CD4-positive, alpha-beta T cell treated with Interleukin-15 for 1 hour (primary cell): ENCODE data around the gene CMPK1.

Experiments
- DNase-seq: peaks from one replicate; pipeline ENCODE4 v3.0.0-alpha.2; 2020

CMPK1 gene

DNA sequence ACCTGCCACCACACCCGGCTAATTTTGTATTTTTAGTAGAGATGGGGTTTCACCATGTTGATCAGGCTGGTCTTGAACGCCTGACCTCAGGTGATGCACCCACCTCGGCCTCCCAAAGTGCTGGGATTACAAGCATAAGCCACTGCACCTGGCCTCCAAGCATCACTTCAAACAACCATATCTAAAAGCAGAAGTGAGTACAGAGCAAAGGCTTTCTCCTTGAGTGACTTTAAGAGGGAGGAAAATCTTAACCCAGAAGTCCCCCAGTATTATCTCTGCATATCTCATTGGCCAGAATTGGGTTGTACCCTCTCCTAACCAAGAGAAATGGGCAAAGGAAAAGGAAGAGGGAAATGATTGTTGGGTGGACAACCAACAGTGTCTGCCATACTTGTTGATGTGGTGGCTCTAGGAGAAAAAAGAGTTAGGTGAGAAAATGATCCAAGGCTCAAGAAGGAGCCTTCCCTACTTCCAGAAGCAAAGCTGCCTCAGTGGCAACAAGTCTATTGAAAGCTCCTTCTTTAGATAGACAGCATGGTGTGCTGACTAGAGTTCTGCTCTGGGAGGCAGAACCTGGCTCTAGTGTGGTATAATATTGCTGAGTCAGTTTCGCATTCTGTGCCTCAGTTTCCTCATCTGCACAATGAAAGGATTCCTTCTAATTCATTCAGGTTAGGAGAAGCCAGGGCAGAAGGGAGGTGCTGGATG, 65.7 kb downstream of the CMPK1 start:
- no peak for DNase-seq

DNA sequence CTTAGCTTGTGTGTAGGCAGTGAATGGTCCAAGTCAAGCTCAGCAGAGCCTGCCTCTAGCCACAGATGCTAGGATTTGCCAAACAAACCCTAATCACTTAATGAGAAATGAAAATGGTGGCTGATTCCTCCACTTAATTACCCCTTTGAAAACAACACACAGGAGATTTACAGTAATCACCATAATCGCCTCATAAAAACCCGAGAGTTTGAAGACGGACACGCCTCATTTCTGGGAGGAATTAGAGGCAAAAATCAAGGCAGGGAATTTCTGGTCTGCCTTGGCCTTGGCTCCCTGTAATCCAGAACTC, 66.2 kb downstream of the CMPK1 start:
- DNase-seq, result no peak

DNA sequence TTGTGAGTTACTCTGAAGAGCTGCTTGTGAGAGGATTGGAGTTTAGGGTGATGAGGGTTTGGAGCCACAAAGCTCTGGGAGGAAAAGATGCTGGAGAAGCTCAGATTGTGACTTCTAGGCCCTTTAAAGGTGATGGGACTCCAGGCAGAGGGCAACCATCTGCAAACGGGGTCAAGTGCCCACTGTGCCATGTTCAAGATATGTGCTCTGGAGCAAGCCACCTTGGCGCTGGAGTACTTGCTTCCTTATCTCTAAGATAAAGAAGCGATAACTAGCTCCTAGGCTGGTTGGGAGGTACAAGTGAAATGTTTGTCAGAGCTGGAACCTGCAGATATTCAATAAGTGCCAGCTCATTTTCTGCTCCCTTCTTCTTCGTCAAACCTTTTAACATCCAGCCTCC, 68.2 kb downstream of the CMPK1 start:
- no peak for DNase-seq

DNA sequence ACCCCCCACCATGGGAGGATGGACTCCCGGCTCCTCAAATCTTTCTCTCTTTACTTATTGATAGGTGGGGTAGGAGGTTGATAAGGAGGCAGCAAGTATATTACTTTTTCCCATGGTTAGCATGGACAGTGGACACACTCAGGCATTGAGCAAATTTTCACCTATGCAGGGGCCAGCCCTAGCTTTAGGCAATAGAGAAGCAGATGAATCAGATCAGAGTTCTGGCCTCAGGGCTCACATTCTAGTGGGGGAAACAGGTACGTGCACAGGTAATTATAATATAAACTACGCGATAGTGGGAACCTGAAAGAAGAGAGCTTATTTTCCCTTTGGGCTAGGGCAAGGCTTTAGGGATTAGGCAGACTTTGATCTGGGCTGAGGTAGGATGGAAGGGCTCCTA, 69.0 kb downstream of the CMPK1 start:
- no peak for DNase-seq

DNA sequence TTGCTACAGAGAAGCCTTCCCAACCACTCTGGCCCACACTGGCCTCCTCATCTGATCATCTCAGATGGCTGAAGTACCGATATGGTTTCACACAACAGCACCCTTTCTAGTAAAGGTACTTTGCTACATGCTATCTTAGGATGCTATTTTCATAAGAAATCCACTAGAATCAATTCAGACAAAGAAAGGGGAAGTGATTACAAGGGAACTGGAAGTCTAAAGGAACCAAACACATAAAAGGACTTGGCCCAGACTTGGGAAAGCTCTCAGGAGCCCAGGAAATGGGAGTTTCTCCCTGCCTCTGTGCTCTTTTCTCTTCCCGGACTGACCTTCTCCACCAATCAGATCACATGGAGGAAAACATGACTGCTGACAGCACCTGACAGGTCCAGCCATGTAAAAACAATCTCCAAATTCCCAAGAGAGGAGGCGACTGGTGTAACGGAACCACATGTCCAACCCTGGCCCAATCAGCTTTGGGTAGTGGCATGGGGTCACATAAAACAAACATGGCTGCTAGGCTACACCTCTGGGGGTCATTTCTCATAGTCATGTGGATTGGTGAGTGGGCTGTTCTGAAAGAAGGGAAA, 69.8 kb downstream of the CMPK1 start:
- no peak for DNase-seq

DNA sequence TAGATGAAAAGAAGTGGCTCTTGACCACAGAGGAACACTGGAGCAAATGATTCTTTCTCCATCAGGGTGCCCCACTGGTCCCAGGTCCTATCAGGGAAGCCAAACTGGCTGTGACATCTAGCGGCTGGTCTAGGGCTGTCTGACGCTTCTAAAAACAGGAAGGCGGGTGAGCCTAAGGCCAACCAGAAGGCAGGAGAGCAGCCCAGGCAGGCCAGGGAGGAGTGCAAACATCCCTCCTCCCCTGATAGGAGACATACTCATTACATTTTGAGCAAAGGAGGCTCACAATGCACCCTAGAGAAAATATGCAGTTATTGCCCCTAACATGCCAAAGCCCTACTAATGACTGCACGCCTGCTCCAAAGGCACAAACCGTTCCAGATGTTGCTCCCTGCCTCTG, 72.1 kb downstream of the CMPK1 start:
- no peak for DNase-seq

DNA sequence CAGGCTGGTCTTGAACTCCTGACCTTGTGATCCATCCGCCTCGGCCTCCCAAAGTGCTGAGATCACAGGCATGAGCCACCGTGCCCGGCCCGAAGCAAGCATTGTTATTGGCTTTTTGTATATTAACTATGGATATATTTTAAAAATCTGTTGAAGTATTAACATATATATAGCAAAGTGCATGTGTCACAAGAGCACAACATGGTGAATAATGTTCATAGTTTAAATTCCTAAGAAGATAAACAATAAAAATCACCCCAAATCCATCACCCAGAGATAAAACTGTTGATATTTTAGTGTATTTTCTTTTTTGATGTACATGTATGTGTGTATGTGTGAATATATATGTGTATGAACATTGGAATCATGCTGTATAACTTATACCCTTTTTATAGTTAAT, 73.4 kb downstream of the CMPK1 start:
- DNase-seq, result no peak

DNA sequence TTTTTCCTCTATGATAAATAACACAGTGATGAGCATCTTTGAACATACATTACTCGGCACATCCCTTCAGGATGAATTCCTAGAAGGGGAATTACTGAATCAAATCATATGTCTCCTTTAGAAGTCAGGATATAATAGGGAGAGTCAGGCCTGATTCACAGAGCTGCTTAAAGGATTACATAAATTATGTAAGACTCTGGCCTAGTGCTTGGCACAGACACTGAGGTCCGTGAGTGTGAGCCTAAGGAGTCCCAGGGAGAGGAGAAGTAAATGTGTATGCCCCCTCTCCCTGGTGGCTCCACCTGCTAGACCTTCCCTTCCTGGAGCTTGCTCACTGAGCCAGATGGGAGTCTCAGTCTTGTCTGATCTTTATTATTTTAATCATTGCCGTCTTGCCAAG, 73.9 kb downstream of the CMPK1 start:
- DNase-seq, result no peak

DNA sequence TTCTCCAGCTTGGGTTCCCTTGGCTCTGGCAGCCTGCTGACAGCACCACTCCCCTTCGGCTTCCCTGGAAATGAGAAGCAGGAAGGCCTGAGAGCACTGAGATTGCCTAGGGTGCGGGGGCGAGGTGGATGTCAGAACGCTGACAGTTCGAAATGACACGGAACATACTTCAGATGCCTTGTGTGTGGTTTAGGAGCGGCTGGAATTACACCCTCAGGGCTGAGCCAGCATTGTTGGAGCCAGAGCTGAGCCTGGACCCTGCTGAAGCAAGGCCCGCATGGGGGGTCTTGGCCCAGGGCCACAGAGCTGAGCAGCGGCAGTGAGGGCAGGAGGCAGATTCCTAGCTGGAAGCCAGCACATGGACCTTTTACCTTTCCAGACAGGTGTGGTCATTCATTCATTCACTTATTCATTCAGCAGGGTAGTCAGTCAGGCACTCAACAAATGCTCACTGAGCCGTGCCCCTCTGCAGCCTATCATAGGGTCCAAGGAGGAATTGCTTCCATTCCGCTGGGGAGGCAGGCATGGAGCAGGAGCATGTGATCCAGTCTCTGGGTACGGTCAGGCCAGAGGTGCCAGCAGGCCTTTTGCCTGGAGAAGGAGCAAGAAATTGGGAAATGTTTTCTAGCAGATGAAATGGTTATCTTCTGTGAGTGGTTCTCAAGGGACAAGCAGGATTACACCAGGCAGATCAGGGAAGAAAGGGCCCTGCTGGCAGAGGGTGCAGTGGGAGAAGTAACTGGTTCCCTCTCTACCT, 75.9 kb downstream of the CMPK1 start:
- DNase-seq, result no peak

DNA sequence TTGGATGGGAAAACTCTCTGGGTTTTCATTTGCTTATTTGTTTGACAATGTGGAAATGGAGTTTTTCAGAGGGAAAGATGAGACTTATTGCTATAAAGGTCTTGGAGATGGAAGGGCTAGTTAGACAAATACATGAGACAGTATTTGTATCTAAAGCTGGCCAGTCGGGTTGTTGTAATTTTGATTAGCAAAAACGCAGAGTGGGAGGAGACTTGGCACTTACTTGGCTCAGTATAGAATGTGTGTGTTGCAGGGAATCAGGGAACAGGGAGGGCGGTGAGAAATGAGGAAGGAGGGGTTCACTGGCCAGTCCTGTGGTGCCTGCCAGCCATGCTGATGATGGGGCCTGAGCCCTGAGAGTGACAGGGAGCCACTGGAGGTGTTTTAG, 76.5 kb downstream of the CMPK1 start:
- DNase-seq, result no peak

DNA sequence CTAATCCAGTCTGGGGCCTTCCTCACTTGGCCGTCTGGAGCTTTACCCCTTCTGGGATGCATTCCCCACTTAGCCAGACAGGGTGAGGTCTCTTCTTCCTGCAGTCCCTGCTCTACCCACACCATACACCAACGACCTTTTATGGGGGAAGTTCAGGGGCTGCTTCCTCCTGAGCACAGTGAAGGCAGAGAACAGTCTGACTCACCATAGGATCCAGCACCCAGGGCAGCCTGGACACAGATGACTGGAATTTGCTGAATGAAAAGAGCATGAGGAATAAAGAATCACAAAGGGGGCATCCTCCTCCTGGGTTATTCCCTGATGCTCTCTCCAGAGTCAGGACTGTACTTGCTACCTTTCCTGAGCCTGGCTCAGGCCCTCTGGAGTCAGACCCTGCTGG, 77.8 kb downstream of the CMPK1 start:
- no peak for DNase-seq

DNA sequence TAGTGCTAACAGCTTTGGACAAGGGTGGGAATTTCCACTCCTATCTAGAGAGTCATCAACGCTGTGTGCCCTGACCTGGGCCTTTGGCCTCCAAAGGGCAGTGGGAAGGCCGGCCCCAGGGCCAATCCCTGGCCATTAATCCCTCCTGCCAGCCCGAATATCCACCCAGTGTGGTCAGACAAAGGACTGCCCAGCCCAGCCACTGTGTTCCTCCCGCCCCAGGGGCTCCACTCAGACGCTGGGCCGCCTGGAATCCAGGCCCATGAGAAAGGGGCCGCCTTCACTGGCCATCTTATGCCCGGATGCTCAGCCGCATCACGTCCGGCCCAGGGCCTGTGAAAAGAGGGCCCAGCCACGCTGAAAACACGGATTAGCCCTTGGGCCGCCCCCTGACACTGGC, 78.8 kb downstream of the CMPK1 start:
- DNase-seq, result no peak

DNA sequence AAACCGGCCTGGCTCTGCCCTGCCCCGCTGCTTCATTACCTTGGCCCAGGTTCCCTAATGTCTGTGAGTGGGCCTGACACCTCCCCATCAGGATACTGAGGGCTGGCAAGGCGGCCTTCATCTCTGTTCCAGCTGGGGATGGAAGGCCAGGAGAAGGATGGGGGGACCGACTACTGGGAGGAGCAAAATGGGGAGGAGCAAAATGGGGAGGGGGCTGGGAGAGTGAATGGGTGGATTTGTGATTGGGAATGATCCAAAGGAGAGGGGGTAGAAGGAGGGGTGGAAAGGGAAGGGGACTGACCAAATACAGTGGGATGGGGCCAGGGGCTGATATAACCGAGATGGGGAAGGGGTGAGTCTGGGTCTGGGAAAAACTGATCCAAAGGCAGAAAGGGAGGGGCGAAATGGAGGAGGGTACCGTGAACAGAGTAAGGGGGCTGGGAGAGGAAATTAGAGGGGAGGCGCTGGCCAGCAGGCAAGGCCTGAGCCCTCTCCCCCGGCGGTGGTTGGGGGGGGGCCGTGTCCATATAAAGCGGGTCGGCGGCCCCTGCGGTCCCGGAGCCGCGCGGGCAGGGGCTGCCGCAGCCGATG, 82.2 kb downstream of the CMPK1 start, which contains the start of gene FOXE3:
FOXE3 (plus strand) TSS at position 558 of the 591 bp plus-strand sequence; CDS start at position 589, 31 bp downstream.
- DNase-seq, result no peak

DNA sequence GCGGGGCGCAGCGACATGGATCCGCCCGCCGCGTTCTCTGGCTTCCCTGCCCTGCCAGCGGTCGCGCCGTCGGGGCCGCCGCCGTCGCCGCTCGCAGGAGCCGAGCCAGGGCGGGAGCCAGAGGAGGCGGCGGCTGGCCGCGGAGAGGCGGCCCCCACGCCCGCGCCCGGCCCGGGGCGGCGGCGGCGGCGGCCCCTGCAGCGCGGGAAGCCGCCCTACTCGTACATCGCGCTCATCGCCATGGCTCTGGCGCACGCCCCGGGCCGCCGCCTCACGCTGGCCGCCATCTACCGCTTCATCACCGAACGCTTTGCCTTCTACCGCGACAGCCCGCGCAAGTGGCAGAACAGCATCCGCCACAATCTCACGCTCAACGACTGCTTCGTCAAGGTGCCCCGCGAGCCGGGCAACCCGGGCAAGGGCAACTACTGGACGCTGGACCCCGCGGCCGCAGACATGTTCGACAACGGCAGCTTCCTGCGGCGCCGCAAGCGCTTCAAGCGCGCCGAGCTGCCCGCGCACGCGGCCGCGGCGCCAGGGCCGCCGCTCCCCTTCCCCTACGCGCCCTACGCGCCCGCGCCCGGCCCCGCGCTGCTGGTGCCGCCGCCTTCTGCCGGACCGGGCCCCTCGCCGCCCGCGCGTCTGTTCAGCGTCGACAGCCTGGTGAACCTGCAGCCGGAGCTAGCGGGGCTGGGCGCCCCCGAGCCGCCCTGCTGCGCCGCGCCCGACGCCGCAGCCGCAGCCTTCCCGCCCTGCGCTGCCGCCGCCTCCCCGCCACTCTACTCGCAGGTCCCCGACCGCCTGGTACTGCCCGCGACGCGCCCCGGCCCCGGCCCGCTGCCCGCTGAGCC, 83.0 kb downstream of the CMPK1 start:
- DNase-seq, result no peak

DNA sequence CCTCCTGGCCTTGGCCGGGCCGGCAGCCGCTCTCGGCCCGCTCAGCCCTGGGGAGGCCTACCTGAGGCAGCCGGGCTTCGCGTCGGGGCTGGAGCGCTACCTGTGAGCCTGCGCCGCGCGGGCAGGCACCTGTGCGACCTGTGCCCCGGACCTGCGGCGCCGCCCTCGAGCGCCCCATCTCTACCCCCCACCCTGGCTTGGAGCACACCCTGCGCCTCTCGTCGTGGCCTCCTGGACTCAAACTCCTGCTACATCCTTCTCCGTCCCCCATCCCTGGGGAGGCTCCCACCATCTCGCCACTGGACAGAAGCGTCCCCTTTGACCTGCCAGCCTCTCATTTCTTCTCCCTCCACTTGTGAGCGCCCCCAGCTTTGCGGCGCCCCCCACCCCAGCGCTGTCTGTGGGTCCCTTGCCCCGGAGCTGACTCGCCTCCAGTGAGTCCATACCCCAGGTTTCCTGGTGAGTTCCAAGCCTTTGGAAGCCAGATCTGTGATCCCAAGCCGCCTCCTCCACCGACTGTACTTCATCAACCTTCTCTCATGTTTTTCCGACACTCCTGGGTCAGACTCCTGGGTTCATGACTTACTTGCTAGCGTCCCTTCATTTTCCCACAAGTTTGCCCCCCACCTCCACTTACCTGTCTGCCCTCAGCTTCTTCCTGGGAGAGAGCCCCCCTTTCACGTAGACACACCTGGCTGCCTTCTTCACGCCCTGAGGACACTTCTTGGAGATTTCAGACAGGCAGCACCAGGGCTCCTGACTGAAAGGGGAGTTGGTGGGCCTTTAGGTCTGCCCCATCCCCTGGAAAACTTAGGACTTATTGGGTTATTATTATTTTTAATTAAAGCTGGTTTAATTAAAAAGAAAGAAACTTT, 83.8 kb downstream of the CMPK1 start:
- DNase-seq, result no peak

DNA sequence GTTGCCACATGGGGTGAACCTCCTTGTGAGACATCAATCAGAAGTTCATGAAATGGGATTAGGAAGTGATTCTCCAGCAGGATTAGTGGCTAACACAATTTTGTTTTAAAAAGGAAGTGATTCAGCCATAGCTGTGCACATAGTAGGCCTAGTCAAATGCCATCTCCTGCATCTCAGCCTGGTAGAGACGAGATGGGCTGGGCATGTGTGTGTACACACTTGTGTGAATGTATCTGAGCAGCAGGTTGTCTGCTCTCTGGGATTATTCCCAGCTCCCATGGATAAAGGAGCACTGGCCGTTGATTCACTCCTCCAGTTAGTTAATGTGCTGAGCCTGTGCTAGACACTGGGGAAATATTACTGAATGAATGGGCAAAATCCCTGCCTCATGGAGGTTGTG, 84.5 kb downstream of the CMPK1 start:
- no peak for DNase-seq

DNA sequence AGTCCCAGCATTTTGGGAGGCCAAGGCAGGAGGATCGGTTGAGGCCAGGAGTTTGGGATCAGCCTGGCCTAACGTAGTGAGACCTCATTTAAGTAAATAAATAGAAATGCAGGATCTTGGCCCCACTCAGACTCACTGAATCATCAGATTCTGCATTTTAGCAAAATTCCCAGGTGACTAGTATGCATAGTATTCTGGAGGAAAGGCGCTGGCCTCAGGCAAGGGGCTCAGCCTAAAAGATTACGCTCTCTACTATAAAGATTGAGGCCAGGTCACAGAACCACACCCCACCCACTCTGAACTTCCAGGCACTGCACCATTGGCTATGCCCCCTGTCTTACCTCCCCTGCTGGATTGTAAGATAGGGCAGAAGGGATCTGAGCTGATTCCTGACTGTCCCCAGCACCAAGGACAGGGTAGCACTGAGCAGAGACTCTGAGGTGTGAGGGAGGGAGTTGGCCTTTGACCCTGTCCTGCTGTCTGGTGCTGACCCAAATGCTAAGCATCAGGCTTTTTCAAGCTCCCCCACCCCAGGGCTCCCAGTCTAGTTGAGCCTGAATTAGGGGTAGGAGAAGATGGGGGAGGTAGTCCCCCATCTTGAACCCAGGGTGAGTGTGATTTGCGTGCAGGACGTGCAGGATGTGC, 85.2 kb downstream of the CMPK1 start:
- DNase-seq, result no peak

DNA sequence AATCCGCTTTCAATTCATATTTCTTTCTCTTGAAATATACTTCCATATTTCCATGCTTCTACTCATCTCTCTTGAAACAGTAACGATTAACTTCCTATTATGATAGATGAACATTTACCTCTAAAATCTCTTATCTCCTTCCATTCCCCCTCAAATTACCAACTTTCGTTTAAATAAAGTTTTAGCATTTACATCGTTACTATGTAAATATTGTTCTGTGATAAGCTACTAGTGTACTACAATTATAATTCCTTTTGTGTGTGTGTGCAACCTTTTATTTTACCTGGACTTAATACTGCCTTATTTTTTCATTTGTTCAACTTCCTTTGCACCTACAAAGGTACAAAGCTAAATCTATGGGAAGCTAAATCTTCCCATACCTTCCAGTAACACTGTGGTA, 87.0 kb downstream of the CMPK1 start:
- no peak for DNase-seq

DNA sequence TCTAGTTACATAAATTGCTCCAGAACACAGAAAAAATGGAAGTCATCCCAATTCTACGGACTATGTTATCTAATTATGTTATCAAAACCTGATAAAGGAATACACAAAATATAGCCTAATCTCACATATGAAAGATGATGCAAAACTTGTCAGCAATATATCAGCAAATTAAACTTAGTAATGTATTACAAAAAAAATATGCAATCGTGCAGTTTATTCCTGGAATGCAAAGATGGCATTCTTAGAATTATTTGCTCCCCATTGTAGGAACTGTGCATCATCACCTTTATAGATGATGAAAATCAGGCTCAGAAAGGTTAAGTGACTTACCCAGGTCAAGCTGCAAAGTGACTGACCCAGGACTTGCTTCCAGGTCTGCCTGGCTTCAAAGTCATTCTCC, 90.3 kb downstream of the CMPK1 start:
- no peak for DNase-seq

DNA sequence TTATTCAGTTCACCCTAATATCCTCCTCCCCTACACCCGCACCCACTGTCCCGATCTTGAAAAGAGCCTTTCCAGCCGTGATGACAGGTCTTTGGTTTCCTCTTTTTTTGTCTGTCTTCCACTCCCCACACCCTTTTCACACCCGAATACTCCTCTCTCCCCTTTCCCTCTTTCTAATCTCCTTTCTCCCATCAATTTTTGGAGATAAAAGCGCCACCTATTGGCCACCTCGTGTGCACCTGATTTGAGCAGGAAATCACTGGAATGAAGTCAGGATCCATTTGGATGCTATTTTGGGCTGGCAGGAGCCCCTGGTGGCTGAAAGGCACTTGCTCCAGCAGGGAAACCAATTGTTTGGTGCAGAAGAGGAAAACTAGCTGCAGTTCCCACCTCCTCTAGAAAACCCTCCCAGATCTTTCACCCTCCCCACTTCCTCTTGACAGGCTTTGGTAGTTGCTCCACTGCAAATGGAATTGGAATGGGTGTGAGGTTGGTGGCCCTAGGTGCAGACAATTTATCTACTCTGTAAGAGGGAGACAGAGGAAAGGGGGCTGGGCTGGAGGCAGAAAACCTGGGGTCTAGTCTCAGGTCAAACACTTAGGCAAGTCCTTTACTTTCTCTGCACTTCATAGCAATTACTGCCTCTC, 90.9 kb downstream of the CMPK1 start:
- DNase-seq, result no peak
